Vagina (tissue), 2 donors: Measurements from ENCODE around the gene CPLX1.

Source experiments
- CTCF ChIP-seq, 3 experiments: fragments of 450-650 bp in 2 of 3; fragments of 200-600 bp in 1 of 3; sonication (generic) in 1 of 3; IDR thresholded peaks; one replicate each; pipeline ENCODE4 v1.5.1; 2017 to 2019; ENCODE audit warnings: antibody characterized with exemption in 3 of 3, mild to moderate bottlenecking in 2 of 3, moderate library complexity in 2 of 3
- POLR2A ChIP-seq, 2 donors: fragments of 450-650 bp; IDR thresholded peaks; one replicate each; pipeline ENCODE4 v1.6.1; 2017; ENCODE audit warnings: antibody characterized with exemption in 2 of 2, mild to moderate bottlenecking in 2 of 2, moderate library complexity in 2 of 2
- POLR2AphosphoS5 ChIP-seq, 2 donors: sonication (generic); formaldehyde crosslinking; IDR thresholded peaks; one replicate each; pipeline ENCODE4 v1.9.0; 2017; ENCODE audit warnings: antibody characterized with exemption in 2 of 2, mild to moderate bottlenecking in 2 of 2, low read depth in 1 of 2; ENCODE audit not compliant: insufficient read depth in 1 of 2

GRCh38 chr4:735583-735982, 90.3 kb downstream of the CPLX1 start:
- TF ChIP-seq CTCF (IDR thresholded peaks at IDR 0.05), result no peak
- TF ChIP-seq POLR2A (IDR thresholded peaks at IDR 0.05), result no peak
- no peak for TF ChIP-seq POLR2AphosphoS5 (IDR thresholded peaks at IDR 0.05; ENCODE audit: insufficient read depth in 1 of 2, low read depth in 1 of 2)
